GM19193 (cell line): ENCODE measurements around the gene LAMP2.

ENCODE experiments used
- POLR2A ChIP-seq: IDR thresholded peaks from 4 replicates; pipeline ENCODE4 v1.6.1; 2011; ENCODE audit not compliant: insufficient read depth, insufficient read length; ENCODE audit errors: extremely low read depth

LAMP2 gene

DNA sequence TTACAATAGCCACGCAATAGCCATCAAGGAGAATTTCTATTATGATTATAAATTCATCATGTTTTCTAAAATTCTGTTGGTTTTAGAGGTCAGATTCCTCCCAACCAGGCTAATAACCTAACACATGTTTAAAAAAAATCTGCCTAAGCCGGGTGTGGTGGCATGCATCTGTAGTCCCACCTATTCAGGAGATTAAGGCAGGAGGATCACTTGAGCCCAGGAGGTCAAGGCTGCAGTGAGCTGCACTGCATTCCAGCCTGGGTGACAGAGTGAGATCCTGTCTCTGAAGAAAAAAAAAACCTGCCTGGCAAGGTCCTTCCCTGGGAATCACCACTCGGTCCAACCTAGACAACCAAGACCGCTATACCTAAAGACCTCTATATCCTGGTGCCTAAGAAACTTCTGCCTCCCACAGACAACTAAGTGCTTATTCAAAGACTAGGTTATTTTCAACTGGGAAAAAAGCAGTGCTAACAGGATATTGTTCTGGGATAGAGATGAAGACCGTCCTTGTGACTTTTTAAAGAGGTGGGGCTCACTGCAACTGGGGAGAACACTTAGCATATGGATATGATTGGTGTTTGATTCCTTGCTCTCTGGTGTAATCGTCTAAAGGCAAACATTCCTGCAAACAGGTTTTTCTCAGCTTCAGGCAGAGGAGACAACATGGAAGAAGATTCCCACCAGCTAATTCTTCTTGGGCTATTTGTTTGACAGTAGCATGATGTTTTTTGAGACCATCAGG lies 89.0 kb downstream of the LAMP2 start:
- no peak for TF ChIP-seq POLR2A

- TF ChIP-seq POLR2A = no peak
These were observed 90.5 kb downstream of the LAMP2 start for GRCh38 chrX:120378570-120378969.
